ENCODE results near the gene RBMS3. TPM values are rescaled to one million over a fixed set of nuclear protein-coding genes. Genes with fewer than 3 reads are reported as not detected.

The RBMS3 gene
- total RNA-seq, 1 donor from 2014 or later, result 70.0 TPM

GRCh38 chr3:29978036-29978435, 697.2 kb downstream of the RBMS3 start:
- intact Hi-C loops (cut with DNase I), result no loop called here
- Histone ChIP-seq H3K9me3 (no peaks in the 10 kb centered on the region), H3K36me3 (no peaks in the 10 kb centered on the region), H3K27me3 (no peaks in the 10 kb centered on the region), H3K27ac (no peak overlapping the region), H3K4me1 (peaks cover 1% of the 10 kb centered on the region), H3K4me3 (no peak overlapping the region)
- TF ChIP-seq CTCF (IDR thresholded peaks at IDR 0.05), result no peak
- TF ChIP-seq POLR2A (IDR thresholded peaks at IDR 0.05), result no peak
- no peak for TF ChIP-seq POLR2AphosphoS5 (IDR thresholded peaks at IDR 0.05; ENCODE audit: insufficient read depth in 1 of 2, low read depth in 1 of 2)
- no peak for DNase-seq (ENCODE audit: extremely low spot score in 2 of 2)

GRCh38 chr3:29991198-29991597, 710.3 kb downstream of the RBMS3 start:
- Histone ChIP-seq H3K36me3 (no peaks in the 10 kb centered on the region), H3K4me3 (no peak overlapping the region), H3K27me3 (no peaks in the 10 kb centered on the region), H3K9me3 (no peaks in the 10 kb centered on the region), H3K4me1 (no peaks in the 10 kb centered on the region), H3K27ac (no peak overlapping the region)
- DNase-seq (ENCODE audit: extremely low spot score in 2 of 2), result no peak
- TF ChIP-seq POLR2A (IDR thresholded peaks at IDR 0.05) (no peak), CTCF (IDR thresholded peaks at IDR 0.05) (no peak), POLR2AphosphoS5 (IDR thresholded peaks at IDR 0.05; ENCODE audit: insufficient read depth in 1 of 2, low read depth in 1 of 2) (no peak)
- intact Hi-C loops (cut with DNase I), result no loop called here

- Histone ChIP-seq H3K4me1 (no peaks in the 10 kb centered on the region), H3K9me3 (no peaks in the 10 kb centered on the region), H3K4me3 (no peak overlapping the region), H3K27me3 (no peaks in the 10 kb centered on the region), H3K36me3 (no peaks in the 10 kb centered on the region), H3K27ac (no peak overlapping the region)
- intact Hi-C loops (cut with DNase I), result no loop called here
- no peak for DNase-seq (ENCODE audit: extremely low spot score in 2 of 2)
- TF ChIP-seq POLR2AphosphoS5 (IDR thresholded peaks at IDR 0.05; ENCODE audit: insufficient read depth in 1 of 2, low read depth in 1 of 2) (no peak), CTCF (IDR thresholded peaks at IDR 0.05) (no peak), POLR2A (IDR thresholded peaks at IDR 0.05) (no peak)
Observed at GRCh38 chr3:30002797-30003196, 721.9 kb downstream of the RBMS3 start.

- no peaks in the 10 kb centered on the region for H3K4me1 ChIP-seq
- no peaks in the 10 kb centered on the region for H3K9me3 ChIP-seq
- intact Hi-C loops (cut with DNase I), result no loop called here
- DNase-seq (ENCODE audit: extremely low spot score in 2 of 2), result no peak
- H3K36me3 ChIP-seq, result no peaks in the 10 kb centered on the region
- TF ChIP-seq POLR2A (IDR thresholded peaks at IDR 0.05) (no peak), CTCF (IDR thresholded peaks at IDR 0.05) (no peak), POLR2AphosphoS5 (IDR thresholded peaks at IDR 0.05; ENCODE audit: insufficient read depth in 1 of 2, low read depth in 1 of 2) (no peak)
- peak overlapping the region; percentile 19 for H3K27ac ChIP-seq
- H3K4me3 ChIP-seq, result no peak overlapping the region
- H3K27me3 ChIP-seq, result no peaks in the 10 kb centered on the region
Observed at GRCh38 chr3:30003741-30004140, 722.9 kb downstream of the RBMS3 start.

GRCh38 chr3:30004481-30004880, 723.6 kb downstream of the RBMS3 start:
- Histone ChIP-seq H3K36me3 (no peaks in the 10 kb centered on the region), H3K27ac (no peak overlapping the region), H3K4me1 (no peaks in the 10 kb centered on the region), H3K9me3 (no peaks in the 10 kb centered on the region), H3K4me3 (no peak overlapping the region), H3K27me3 (no peaks in the 10 kb centered on the region)
- no peak for TF ChIP-seq CTCF (IDR thresholded peaks at IDR 0.05)
- no peak for TF ChIP-seq POLR2AphosphoS5 (IDR thresholded peaks at IDR 0.05; ENCODE audit: insufficient read depth in 1 of 2, low read depth in 1 of 2)
- no peak for TF ChIP-seq POLR2A (IDR thresholded peaks at IDR 0.05)
- no peak for DNase-seq (ENCODE audit: extremely low spot score in 2 of 2)
- intact Hi-C loops (cut with DNase I), result no loop called here

All from vagina (tissue), 2 donors.